Measurements from ENCODE around the gene CRADD.
"Not testable (repeated sequence)": the region's sequence is repeated elsewhere in the genome, so short reads cannot be mapped to it uniquely, and the experiment has no call there.

Gene CRADD

GRCh38 chr12:93850481-93851256 is 173.5 kb downstream of the CRADD start:
- no peak for DNase-seq

DNA sequence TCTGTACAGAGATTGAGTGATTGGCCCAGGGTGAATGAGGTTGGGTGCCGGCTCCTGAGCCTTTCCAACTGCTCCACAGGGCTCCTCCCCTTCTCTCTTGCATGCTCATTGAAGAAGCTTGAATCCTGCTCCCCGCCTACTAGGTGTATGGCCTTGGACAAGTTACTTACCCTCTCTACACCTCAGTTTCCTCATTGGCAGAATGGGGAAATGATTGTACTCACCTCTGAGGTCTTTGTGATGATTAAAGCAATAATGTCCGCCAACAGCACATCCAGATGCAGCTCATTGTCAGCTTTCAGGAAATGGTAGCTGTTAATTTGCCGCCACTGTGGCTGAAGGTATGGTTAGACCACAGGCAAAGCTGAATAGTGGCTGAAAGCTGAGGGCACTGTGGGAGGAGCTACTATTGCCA is 174.1 kb downstream of the CRADD start:
- DNase-seq, result peak; percentile 33

DNA sequence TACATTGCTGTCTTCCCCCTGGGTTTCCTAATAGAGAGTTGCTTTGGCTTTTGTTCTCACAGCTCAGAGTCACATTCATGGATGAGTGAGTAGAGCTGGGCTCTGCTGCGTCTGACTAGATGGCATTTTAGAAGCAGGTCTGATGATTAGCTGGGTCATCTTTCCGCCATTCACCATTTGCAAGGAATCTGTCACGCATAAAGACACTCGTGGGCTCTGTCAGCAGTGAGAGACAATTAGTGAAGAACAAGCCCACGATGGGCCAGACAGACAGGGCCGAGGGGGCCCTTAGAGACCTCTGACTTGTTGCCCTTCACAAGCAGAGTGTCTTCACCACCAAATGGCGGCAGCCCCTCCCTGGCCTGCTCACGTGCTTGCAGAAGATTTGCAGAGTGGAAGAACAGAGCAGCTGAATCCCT is 175.0 kb downstream of the CRADD start:
- DNase-seq, result no peak

GRCh38 chr12:93853698-93854478 is 176.7 kb downstream of the CRADD start:
- DNase-seq, result no peak

DNA sequence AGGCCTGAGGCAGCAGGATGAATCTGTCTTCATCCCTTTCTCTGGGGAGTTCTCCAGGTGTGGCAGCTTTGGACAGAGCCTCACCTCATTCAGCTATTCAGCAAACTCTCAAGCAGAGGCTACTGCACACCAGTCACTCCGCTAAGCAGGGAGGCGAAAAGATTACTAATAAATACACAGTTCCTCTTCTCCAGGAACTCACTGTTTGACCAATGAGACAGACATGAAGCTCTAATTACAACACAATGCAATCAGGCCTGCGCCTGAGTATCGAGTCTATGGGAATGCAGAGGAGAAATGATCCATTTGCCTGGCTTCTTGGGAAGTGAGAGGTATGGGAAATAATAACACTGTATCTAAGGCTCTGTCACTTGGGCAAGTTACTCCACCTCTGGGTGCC is 178.1 kb downstream of the CRADD start:
- no peak for DNase-seq

GRCh38 chr12:93856611-93857010 is 179.4 kb downstream of the CRADD start:
- DNase-seq, result no peak

- DNase-seq, result no peak
Measured at GRCh38 chr12:93857279-93857938, 180.2 kb downstream of the CRADD start.

GRCh38 chr12:93857991-93858447 is 180.8 kb downstream of the CRADD start:
- DNase-seq, result no peak

DNA sequence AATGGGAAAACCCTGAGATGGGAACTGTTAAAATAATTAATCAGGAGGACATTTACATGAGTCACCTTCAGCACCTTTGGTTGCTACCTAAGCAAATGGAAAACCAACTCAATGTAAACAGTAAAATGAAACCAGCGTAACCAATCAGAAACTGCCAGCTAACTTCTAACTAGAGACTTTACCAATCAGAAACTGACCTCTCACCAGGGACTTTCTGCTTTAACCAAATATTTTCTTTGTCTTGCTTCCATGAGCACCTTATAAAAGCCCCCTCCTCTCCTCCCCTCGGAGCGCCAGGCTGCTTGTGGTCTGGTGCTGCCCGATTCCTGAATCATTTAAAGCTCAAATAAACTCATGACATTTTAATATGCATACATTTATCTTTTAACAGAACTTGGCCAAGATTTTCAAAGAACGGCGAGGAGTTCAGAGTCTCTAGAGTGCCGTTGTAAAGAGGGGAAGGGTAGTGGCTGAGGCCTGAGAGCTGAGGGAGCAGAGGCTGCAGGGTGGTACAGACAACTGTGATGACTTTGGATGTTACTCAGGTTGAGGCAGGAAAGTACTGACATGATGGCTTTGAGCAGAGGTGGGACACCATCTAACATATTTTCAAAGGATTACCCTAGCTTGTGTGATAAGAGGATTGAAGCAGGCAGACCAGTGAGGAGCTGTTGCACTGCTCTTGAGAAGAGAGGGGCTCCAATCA is 183.6 kb downstream of the CRADD start:
- DNase-seq, result no peak

DNA sequence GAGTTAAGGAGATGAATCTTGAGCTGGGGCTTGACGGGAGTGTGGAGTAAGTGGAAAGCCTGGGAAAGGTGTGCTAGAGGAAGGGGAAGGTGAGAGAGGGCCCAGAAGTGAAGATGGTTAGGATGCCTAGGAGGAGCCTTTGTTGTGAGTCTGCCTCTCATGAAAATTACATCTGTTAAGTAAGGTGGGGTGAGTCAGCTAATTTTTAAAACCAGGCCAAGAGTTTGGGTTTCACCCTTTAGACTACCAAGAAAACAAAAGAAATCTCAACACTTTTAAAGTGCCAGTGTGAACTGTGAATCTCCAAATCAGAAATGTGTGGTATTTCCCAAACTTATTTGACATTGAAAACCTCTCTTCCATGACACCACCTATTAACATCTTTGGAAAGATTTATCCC is 185.2 kb downstream of the CRADD start:
- no peak for DNase-seq

GRCh38 chr12:93865751-93866150 is 188.6 kb downstream of the CRADD start:
- DNase-seq, result no peak

DNA sequence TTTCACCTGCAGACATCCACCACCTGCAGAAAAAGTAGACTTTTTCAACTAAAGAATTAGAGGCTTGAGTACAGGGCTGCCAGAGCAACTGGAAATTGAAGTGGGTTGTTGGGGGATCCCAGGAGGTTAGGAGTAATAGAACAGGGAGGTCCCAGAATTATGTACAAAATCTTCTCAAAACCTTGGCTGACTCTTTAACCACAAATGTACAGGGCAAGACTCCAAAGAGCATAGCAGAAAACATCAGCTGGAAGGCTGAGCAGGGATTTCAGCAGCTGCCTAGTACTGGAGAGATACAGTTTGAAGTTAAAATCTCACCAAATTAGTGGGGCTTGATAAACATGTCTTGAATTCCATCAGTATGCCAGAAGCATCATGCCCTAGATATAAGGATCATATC is 191.6 kb downstream of the CRADD start:
- DNase-seq, result no peak

- no peak for DNase-seq
Measured at GRCh38 chr12:93870020-93870795, 193.0 kb downstream of the CRADD start.

- DNase-seq, result not testable (repeated sequence)
Measured at GRCh38 chr12:93871566-93871965, 194.4 kb downstream of the CRADD start.

DNA sequence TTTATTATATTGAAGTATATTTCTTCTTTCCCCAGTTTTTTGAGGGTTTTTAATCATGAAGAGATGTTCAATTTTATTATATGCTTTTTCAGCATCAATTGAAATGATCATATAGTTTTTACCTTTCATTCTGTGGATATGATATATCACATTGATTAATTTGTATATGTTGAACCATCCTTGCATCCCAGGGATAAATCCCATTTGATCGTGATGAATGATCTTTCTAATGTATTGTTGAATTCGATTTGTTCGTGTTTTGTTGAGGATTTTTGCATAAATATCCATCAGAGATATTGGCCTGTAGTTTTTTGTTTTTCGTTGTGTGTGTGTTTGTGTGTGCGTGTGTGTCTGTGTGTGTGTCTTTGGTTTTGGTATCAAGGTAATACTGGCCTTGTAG is 196.4 kb downstream of the CRADD start:
- DNase-seq, result no peak

DNA sequence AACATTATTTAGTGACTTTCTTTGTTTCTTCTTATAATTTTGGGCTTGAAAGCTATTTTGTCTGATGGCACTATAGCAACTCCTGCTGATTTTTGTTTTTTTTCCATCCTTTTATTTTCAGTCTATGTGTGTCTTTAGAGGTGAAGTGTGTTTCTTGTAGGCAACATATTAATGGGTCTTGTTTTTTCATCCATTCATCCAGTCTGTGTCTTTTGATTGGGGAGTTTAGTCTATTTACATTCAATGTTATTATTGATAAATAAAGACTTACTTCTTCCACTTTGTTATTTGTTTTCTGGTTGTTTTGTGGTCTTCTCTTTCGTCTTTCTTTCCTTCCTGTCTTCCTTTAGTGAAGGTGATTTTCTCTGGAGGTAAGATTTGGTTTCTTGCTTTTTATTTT is 198.0 kb downstream of the CRADD start:
- DNase-seq, result no peak

DNA sequence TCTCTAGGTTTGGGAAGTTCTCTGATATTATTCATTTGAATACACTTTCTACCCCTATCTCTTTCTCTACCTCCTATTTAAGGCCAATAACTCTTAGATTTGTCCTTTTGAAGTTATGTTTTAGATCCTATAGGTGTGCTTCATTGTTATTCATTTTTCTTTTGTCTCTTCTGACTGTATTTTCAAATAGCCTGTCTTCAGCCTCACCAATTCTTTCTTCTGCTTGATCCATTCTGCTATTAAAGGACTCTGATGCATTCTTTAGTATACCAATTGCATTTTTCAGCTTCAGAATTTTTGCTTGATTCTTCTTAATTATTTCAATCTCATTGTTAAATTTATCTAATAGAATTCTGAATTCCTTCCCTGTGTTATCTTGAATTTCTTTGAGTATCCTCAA is 199.2 kb downstream of the CRADD start:
- no peak for DNase-seq

- DNase-seq, result no peak
Measured at GRCh38 chr12:93877446-93877845, 200.3 kb downstream of the CRADD start.

DNA sequence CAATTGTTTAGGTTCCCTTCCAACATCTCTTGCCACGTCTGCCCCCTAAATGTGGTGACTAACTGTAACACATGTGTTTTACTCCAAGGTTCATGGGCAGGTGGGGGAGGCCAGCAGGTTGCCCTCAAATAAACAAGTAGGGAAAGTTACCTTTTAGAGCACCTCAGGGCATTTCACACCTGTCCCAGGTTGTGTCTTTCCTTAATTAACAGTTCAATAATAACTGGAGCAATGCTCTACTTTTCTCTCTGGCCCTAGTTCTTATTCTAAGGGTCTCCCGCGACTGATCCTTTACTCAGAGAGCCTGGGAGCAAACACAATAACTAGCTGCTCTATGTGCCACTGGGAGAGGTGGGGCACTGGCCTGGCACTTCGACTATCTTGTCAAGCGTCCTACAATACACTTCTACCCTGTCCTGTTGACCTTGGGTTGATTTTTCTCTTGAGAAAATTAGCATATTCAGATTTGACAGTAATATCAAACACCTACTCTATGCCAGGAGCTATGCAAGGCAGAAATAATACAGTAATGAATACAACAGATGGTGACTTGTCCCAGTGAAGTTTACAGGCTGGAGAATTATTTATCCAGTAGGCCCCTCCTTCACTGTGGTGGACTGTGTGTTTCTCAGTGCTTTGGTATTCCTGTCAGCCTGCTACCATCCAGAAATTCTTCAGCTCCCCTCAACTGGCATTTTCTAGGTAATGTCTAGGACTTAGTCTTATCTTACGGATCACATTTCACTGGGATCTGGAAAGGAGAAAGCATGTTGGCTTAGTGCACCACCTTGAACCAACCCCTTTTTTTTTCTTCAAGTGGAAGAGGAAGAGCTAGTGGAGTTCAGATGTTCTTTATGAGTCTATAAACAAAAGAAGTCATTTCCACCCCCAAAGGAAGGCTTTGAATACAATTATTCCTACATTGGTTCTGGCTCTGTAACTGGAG is 202.6 kb downstream of the CRADD start:
- no peak for DNase-seq

DNA sequence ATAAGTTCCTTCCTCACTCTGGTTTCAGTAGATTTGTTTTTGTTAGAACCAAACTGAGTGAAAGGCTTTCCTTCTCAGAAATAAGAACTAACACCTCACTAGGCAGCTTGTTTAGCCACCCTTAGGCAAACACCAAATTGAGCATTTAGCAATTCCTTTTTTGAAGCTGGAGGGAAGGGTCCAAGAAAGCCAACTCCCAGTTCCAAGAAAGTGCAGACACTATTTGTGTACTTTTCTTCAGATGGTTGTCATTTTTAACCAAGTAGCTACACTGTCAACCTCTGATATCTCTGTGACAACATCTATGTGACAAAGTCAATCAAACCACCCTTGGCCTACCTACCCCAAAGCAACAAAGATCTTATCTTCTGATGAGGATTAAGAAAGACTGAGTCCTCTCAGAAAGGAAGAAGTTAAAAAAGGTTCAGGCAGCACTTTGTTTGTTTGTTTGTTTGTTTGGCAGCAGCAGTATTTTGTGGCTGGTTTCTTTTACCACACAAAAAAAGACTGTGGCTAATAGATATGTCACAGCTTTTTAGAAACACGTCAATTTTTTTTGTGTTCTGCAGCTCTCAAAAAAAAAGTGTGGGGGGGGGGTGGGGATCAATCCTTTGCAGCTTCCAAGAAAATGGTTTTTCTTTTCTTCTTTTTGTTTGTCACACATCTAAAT is 203.8 kb downstream of the CRADD start:
- DNase-seq, result no peak

Data from GF-D8 (cell line).